Testis (tissue), 2 donors: ENCODE measurements around the gene COX11.
A peak's percentile ranks its signal among the peaks of the same experiment; 100 is the strongest.

Experiments
- CTCF ChIP-seq, 3 experiments: fragments of 450-650 bp in 2 of 3; fragments of 200-600 bp in 1 of 3; sonication (generic) in 1 of 3; IDR thresholded peaks; one replicate each; pipeline ENCODE4 v1.5.1; 2016 to 2019; ENCODE audit warnings: antibody characterized with exemption in 3 of 3, mild to moderate bottlenecking in 2 of 3, moderate library complexity in 1 of 3
- POLR2A ChIP-seq: fragments of 450-650 bp; IDR thresholded peaks from one replicate; pipeline ENCODE4 v1.6.1; 2017; ENCODE audit warnings: antibody characterized with exemption, mild to moderate bottlenecking, moderate library complexity

- peak in 2 of 3 experiments; percentile 49 to 65 for TF ChIP-seq CTCF (IDR thresholded peaks at IDR 0.05)
- TF ChIP-seq POLR2A = no peak
Observed at GRCh38 chr17:54992797-54993639, 24.6 kb upstream of the COX11 start.
